Stimulated activated CD8-positive, alpha-beta memory T cell treated with anti-CD3 and anti-CD28 coated beads, Interleukin-7, amount 100 ng/mL, for 4 hours (primary cell): Measurements from ENCODE around the gene MAGEB1.

Experiments
- DNase-seq, 2 donors: peaks; one replicate each; pipeline ENCODE4 v3.0.0-alpha.2; 2020; ENCODE audit warnings: low read depth in 2 of 2

The MAGEB1 gene

GRCh38 chrX:30296408-30297254 lies 49.7 kb downstream of the MAGEB1 start:
- no peak for DNase-seq

GRCh38 chrX:30301208-30301607 lies 54.3 kb downstream of the MAGEB1 start:
- DNase-seq, result no peak
